Right lobe of liver (tissue), 4 donors: ENCODE measurements around the gene TMIE.

Experiments used
- CTCF ChIP-seq, 4 donors: fragments of 200-600 bp in 3 of 4; fragments of 450-650 bp in 1 of 4; IDR thresholded peaks; one replicate each; pipeline versions ENCODE4 v1.5.1 to v1.8.0; 2016 to 2022; ENCODE audit warnings: antibody characterized with exemption in 4 of 4, mild to moderate bottlenecking in 2 of 4
- POLR2A ChIP-seq: fragments of 450-650 bp; IDR thresholded peaks from one replicate; pipeline ENCODE4 v1.6.1; 2017; ENCODE audit warnings: antibody characterized with exemption, mild to moderate bottlenecking
- donor health status: DM: no; HTN: no; CAD: no.
- donor health status: DM: no; HTN: no; CAD: no.
- donor health status: DM: no; HTN: yes; CAD: no.

- no peak for TF ChIP-seq POLR2A
- TF ChIP-seq CTCF (IDR thresholded peaks at IDR 0.05) = no peak
Measured at GRCh38 chr3:46673151-46674030, 27.8 kb upstream of the TMIE start.
